ENCODE measurements around the gene ITPKA. TPM values are rescaled to one million over a fixed set of nuclear protein-coding genes. Genes with fewer than 3 reads are reported as not detected.

ITPKA gene
- total RNA-seq, 1 donor from 2014 or later, result not detected

DNA sequence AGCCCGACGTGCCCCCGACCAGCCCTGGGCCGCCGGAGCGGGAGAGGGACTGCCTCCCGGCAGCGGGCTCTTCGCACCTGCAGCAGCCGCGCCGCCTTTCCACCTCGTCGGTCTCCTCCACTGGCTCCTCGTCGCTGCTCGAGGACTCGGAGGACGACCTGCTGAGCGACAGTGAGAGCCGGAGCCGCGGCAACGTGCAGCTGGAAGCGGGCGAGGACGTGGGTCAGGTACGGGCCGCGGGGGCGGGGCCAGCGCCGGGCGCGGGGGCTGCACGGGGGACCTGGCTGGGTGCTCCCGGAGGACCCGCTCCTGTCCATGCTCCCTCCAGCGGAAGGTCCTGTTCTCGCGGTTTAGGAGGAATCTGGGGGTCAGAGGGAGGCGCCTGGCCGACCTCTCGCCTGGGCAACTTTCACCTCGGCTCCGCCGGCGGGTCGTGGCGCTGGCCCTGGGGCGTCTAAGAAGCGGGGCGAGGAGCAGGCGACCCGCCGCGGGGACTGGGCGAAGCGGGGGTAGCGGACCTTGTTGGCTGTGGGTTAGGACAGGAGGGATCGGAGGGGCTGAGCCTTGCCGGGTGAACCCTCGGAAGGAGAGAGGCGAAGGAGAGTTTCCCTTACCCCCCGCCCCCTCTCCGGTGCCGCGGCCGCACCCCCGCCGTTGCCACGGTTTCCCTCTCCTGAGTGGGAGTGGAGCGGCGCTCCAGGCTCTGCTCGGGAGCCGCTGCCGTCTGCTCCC lies 682 bp downstream of the ITPKA start:
- Histone ChIP-seq H3K27ac (no peak overlapping the region), H3K79me2 (ENCODE audit: low read depth) (no peaks in the 10 kb centered on the region), H3K36me3 (no peaks in the 10 kb centered on the region), H3K4me2 (peak overlapping the region; percentile 79), H3K9me3 (ENCODE audit: low read depth) (no peaks in the 10 kb centered on the region), H3K4me3 (peak overlapping the region; percentile 63), H3K9ac (no peak overlapping the region), H3K4me1 (peaks cover 10% of the 10 kb centered on the region), H4K20me1 (ENCODE audit: low read depth) (peaks cover 47% of the 10 kb centered on the region), H3K27me3 (peaks cover 96% of the 10 kb centered on the region), H3F3A (ENCODE audit: low read depth) (peaks cover 34% of the 10 kb centered on the region), H2AFZ (replicated peaks) (peak overlapping the region; percentile 23)
- Mint-ChIP-seq H3K27ac (no peak overlapping the region), H3K4me1 (peaks cover 17% of the 10 kb centered on the region), H3K27me3 (ENCODE audit: insufficient read depth, low read depth) (peaks cover 58% of the 10 kb centered on the region), H3K4me3 (peak overlapping the region; percentile 71), H3K9me3 (no peaks in the 10 kb centered on the region), H3K36me3 (no peaks in the 10 kb centered on the region)
- DNase-seq (ENCODE audit: low spot score), result peak; percentile 77
- TF ChIP-seq EZH2phosphoT487 (IDR thresholded peaks at IDR 0.05) (peak; percentile 96), EZH2 (IDR thresholded peaks at IDR 0.05) (peak; percentile 91)
- TF ChIP-seq, protein P1, sequence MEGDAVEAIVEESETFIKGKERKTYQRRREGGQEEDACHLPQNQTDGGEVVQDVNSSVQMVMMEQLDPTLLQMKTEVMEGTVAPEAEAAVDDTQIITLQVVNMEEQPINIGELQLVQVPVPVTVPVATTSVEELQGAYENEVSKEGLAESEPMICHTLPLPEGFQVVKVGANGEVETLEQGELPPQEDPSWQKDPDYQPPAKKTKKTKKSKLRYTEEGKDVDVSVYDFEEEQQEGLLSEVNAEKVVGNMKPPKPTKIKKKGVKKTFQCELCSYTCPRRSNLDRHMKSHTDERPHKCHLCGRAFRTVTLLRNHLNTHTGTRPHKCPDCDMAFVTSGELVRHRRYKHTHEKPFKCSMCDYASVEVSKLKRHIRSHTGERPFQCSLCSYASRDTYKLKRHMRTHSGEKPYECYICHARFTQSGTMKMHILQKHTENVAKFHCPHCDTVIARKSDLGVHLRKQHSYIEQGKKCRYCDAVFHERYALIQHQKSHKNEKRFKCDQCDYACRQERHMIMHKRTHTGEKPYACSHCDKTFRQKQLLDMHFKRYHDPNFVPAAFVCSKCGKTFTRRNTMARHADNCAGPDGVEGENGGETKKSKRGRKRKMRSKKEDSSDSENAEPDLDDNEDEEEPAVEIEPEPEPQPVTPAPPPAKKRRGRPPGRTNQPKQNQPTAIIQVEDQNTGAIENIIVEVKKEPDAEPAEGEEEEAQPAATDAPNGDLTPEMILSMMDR (IDR thresholded peaks at IDR 0.05), result peak; percentile 31

DNA sequence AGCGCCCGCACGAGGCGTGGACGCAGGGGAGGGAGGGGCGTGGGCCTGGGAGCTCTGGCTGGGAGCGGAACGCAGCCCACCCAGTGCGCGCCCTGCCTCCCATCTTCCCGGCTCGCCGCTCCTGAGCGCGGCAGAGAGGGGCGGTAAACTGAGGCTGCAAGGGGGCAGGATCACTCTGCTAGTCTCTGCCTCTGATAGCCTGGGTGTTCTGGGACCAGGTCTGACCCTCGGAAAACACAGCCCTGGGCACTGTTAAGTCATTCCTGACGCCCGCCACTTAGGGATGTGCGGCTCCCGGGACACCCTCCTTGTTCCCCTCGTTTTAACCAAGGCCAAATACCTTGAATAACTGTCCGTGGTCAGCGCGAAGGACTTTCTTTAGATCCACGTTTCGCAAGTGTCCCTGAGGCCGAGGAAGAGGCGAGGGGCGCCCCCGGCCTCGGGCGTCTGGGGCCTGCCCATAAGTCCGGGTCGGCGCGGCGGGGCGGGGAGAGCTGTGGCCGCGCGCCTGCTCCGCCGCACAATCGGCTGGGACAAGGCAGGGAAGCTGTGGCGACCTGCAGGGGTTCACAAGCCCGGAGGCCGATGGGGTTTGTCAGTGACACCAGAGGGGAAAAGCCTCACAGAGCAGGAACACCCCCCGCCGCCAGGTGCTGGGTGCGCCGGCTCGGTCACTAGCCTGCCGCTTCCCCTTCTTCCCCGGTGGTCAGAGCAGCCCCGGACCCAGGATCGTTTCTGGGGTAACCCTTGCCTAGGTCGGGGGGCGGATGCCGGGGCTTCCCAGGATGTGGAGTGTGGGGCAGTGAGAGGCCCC lies 1.5 kb downstream of the ITPKA start:
- Mint-ChIP-seq H3K4me1 (peaks cover 17% of the 10 kb centered on the region), H3K27ac (no peak overlapping the region), H3K36me3 (no peaks in the 10 kb centered on the region), H3K4me3 (peak overlapping the region; percentile 80), H3K27me3 (ENCODE audit: insufficient read depth, low read depth) (peaks cover 62% of the 10 kb centered on the region), H3K9me3 (no peaks in the 10 kb centered on the region)
- Histone ChIP-seq H2AFZ (replicated peaks) (peak overlapping the region; percentile 37), H3K79me2 (ENCODE audit: low read depth) (no peaks in the 10 kb centered on the region), H3K4me1 (peaks cover 10% of the 10 kb centered on the region), H3K27ac (no peak overlapping the region), H3F3A (ENCODE audit: low read depth) (peaks cover 34% of the 10 kb centered on the region), H3K4me2 (peak overlapping the region; percentile 79), H3K4me3 (peak overlapping the region; percentile 63), H3K27me3 (peaks cover 100% of the 10 kb centered on the region), H3K9me3 (ENCODE audit: low read depth) (no peaks in the 10 kb centered on the region), H3K9ac (no peak overlapping the region), H3K36me3 (no peaks in the 10 kb centered on the region), H4K20me1 (ENCODE audit: low read depth) (peaks cover 49% of the 10 kb centered on the region)
- TF ChIP-seq, protein P1 (IDR thresholded peaks at IDR 0.05), result no peak
- TF ChIP-seq EZH2phosphoT487 (IDR thresholded peaks at IDR 0.05) (peak; percentile 87), EZH2 (IDR thresholded peaks at IDR 0.05) (peak; percentile 94)
- peak; percentile 66 for DNase-seq (ENCODE audit: low spot score)

DNA sequence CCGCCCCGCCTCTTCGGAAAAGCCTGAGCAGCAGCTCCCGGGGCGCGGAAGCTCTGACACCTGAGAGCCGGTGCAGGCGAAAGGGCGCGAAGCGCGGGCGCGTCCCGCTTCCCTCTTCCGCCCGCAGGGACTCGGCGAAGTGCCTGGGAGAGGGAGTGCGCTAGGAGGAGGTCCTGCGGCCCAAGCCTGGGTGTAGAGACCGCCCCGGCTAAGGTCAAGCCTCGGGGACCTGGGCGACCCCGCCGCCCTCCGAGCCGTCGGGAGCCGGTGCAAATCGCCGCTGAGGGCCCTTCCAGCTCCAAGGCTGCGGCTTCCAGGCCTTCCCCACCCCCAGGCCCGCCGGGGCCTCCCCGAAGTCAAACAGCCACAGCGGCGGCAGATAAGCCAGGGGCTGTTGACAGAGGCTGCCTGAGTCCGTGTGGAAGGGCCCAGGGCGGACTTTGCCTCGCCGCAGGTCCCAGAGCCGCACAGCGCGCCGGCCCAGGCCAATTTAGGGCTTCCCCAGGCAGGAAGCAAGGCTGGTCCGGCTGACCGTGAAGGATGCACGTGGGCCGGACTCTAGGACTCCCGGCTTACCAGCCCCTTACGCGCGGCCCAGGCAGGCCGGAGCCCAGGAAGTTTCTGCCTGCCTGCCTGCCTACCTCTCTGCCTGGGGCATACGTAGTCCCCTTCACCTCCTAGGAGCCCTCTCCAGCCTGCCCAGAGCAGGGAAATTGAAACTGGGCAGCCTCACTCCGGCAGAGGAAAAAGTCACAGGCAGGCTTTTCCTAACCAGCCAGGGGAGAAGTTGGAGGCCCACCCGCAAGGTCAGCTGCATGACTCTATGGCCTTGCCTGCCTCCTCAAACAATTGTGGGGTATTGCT lies 2.3 kb downstream of the ITPKA start:
- peaks cover under 1% of the 10 kb centered on the region for H3K9me3 Mint-ChIP-seq
- peak overlapping the region; percentile 48 for H3K4me3 Mint-ChIP-seq
- Histone ChIP-seq H3K36me3 (no peaks in the 10 kb centered on the region), H3K27me3 (peaks cover 100% of the 10 kb centered on the region), H3K79me2 (ENCODE audit: low read depth) (no peaks in the 10 kb centered on the region), H3K4me2 (peak overlapping the region; percentile 79), H3K27ac (no peak overlapping the region), H4K20me1 (ENCODE audit: low read depth) (peaks cover 56% of the 10 kb centered on the region), H3K4me3 (peak overlapping the region; percentile 63), H3K9ac (no peak overlapping the region), H2AFZ (replicated peaks) (peak overlapping the region; percentile 37), H3K4me1 (peaks cover 10% of the 10 kb centered on the region), H3K9me3 (ENCODE audit: low read depth) (no peaks in the 10 kb centered on the region), H3F3A (ENCODE audit: low read depth) (peaks cover 35% of the 10 kb centered on the region)
- DNase-seq (ENCODE audit: low spot score), result peak; percentile 78
- H3K27me3 Mint-ChIP-seq (ENCODE audit: insufficient read depth, low read depth), result peaks cover 66% of the 10 kb centered on the region
- TF ChIP-seq EZH2phosphoT487 (IDR thresholded peaks at IDR 0.05), result peak; percentile 50
- TF ChIP-seq, protein P1 (IDR thresholded peaks at IDR 0.05), result no peak
- TF ChIP-seq EZH2 (IDR thresholded peaks at IDR 0.05), result peak; percentile 88
- no peak overlapping the region for H3K27ac Mint-ChIP-seq
- H3K36me3 Mint-ChIP-seq, result no peaks in the 10 kb centered on the region
- H3K4me1 Mint-ChIP-seq, result peaks cover 20% of the 10 kb centered on the region

All from neural progenitor cell (in vitro differentiated cells).